LHCN-M2 (cell line): ENCODE results near the gene VPS9D1. TPM values are rescaled to one million over a fixed set of nuclear protein-coding genes. Genes with fewer than 3 reads are reported as not detected.
A peak's percentile ranks its signal among the peaks of the same experiment; 100 is the strongest.

ENCODE experiments used
- DNase-seq: peaks from one replicate; pipeline ENCODE4 v3.0.0-alpha.2; 2012; ENCODE audit warnings: low read depth
- polyA plus RNA-seq: library from polyadenylated mRNA; unstranded; fragments of >200 nt; gene quantifications from one replicate; pipeline ENCODE4 v1.2.1, GENCODE V29; 2012; ENCODE audit warnings: missing spikeins
- total RNA-seq: library from RNA; depleted of rRNA; stranded (reverse); fragments of >200 nt; gene quantifications from 2 replicates; pipeline ENCODE4 v1.2.3, GENCODE V29; 2014; rRNA removed

The VPS9D1 gene
- total RNA-seq, result 9.8 and 10.0 TPM in 2 replicates
- polyA plus RNA-seq, result 12.3 TPM

GRCh38 chr16:89720813-89721545 is at the start of gene VPS9D1, which contains the start of gene ZNF276:
VPS9D1 (minus strand) TSS chr16:89720898; CDS start chr16:89720861, 37 bp downstream.
ZNF276 (plus strand) TSS chr16:89721537; CDS start chr16:89721641, 104 bp downstream.
- peak; percentile 70 for DNase-seq

- DNase-seq, result no peak
Measured at GRCh38 chr16:89770367-89770766, 49.7 kb upstream of the VPS9D1 start.

- no peak for DNase-seq
Measured at GRCh38 chr16:89765292-89765830, 44.7 kb upstream of the VPS9D1 start.

- DNase-seq, result no peak
Measured at GRCh38 chr16:89764711-89765201, 44.1 kb upstream of the VPS9D1 start.

GRCh38 chr16:89761304-89761922 is 40.7 kb upstream of the VPS9D1 start:
- DNase-seq, result no peak

- DNase-seq, result no peak
Measured at GRCh38 chr16:89759746-89760340, 39.1 kb upstream of the VPS9D1 start.

GRCh38 chr16:89749637-89750036 is 28.9 kb upstream of the VPS9D1 start:
- DNase-seq, result no peak

- DNase-seq, result no peak
Measured at GRCh38 chr16:89748921-89749320, 28.2 kb upstream of the VPS9D1 start.

GRCh38 chr16:89748076-89748475 is 27.4 kb upstream of the VPS9D1 start:
- DNase-seq, result no peak

- no peak for DNase-seq
Measured at GRCh38 chr16:89746043-89746442, 25.3 kb upstream of the VPS9D1 start.

GRCh38 chr16:89744813-89745212 is 24.1 kb upstream of the VPS9D1 start:
- DNase-seq, result no peak

GRCh38 chr16:89742948-89743347 is 22.2 kb upstream of the VPS9D1 start:
- DNase-seq, result no peak

- DNase-seq, result no peak
Measured at GRCh38 chr16:89741342-89742014, 20.8 kb upstream of the VPS9D1 start.

GRCh38 chr16:89739383-89739782 is 18.7 kb upstream of the VPS9D1 start:
- no peak for DNase-seq

GRCh38 chr16:89738538-89739317 is 18.0 kb upstream of the VPS9D1 start:
- DNase-seq, result no peak

GRCh38 chr16:89738072-89738377 is 17.3 kb upstream of the VPS9D1 start:
- no peak for DNase-seq

GRCh38 chr16:89737341-89738071 is 16.8 kb upstream of the VPS9D1 start:
- DNase-seq, result no peak

GRCh38 chr16:89736554-89736953 is 15.9 kb upstream of the VPS9D1 start:
- no peak for DNase-seq

GRCh38 chr16:89733792-89734191 is 13.1 kb upstream of the VPS9D1 start:
- no peak for DNase-seq

- DNase-seq, result no peak
Measured at GRCh38 chr16:89733322-89733721, 12.6 kb upstream of the VPS9D1 start.
